GM19351 (cell line): ENCODE results near the gene N4BP2.

Source experiments
- ATAC-seq: cut with Tn5 transposase; IDR thresholded peaks from one replicate; pipeline ENCODE4 v1.9.1; 2021; ENCODE audit warnings: mild to moderate bottlenecking, moderate library complexity; ENCODE audit not compliant: unreplicated experiment

N4BP2 gene

DNA sequence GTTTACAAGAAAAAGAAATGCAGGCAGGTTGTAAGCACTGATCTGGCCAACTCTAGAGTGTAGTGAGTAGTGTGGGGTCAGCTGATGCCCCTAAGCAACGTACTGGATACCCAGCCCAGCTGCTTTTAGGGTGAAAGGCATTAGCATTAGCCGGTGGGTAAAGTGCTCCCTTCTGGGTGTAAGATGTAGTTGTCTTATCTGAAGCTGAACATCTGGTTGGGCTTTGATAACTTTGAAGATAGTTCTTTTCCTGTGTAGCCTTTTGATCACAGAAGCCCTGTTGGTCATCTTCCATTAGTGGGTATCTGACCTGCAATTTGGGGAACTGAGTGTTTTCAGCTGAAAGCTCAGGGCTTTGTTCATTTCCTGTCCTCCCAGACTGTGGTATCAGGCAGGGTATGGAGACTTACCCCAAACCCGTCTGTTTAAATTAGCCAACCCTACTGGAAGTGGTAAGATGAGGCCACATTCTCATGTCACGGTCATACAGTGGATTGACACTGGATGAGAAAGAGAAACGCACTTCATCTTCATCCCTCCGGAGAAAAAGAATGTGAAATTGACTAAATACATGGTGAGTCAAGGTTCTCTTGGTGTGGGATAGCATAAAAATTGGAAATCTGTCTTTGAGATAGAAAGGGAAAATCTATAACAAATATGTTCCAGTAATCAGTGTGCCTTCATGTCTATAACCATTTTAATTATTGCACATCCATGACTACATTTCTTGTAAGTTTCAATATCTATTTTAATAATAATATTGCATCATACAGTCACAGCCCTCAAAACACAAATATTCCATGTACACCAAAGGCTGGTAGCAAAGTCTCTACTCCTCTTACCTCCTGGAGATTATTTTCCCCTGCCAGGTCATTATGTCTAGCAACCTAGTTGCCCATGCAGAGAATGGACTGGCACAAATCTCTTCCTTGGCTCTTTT lies 148.9 kb downstream of the N4BP2 start:
- ATAC-seq = peak; percentile 63

DNA sequence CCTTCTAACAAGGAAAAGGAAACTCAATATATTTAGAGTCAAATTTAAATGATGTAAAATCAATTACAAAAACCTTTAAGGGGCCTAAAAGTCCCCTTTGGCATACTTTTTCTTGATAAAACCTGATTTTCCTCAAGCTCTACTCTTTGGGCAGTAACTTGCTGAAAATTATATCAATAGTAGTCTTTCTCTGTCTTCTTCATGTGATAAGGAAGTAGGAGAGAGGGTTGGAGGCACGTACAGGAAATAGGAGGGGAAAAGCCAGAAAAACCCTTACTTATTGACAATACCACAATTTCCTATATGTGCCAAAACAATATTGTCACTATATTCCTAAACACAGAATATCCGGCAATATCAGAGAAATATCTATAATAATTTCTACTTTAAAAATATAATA lies 149.8 kb downstream of the N4BP2 start:
- no peak for ATAC-seq
